ENCODE results near the gene MEF2D.

- no peak for TF ChIP-seq CTCF (IDR thresholded peaks at IDR 0.05; ENCODE audit: low read length)
- TF ChIP-seq EZH2phosphoT487 (IDR thresholded peaks at IDR 0.05; ENCODE audit: low read length), result no peak
- TF ChIP-seq EZH2 (optimal IDR thresholded peaks at IDR 0.05; ENCODE audit: low read depth, low read length), result no peak
These were observed 10.7 kb downstream of the MEF2D start for GRCh38 chr1:156489935-156490293.

Measured in MM.1S (cell line).